NB4 (cell line): ENCODE measurements around the gene TLN1.

Experiments
- DNase-seq: peaks from one replicate; pipeline ENCODE4 v3.0.0; 2010; ENCODE audit warnings: low read depth
- H3K4me3 ChIP-seq: one replicate; pipeline ENCODE4 v1.5.1; 2011; ENCODE audit warnings: mild to moderate bottlenecking, low read depth, low read length, moderate library complexity
- MAX ChIP-seq: IDR thresholded peaks from 2 replicates; pipeline ENCODE4 v1.6.1; 2011; ENCODE audit warnings: low read depth, low read length
- MYC ChIP-seq: IDR thresholded peaks from 2 replicates; pipeline ENCODE4 v1.6.1; 2011; ENCODE audit warnings: low read depth, low read length
- POLR2A ChIP-seq: IDR thresholded peaks from 2 replicates; pipeline ENCODE4 v1.6.1; 2011; ENCODE audit warnings: mild to moderate bottlenecking; ENCODE audit not compliant: insufficient read length; ENCODE audit errors: extremely low read depth
- TF ChIP-seq, protein P1 (sequence below): IDR thresholded peaks from one replicate; pipeline ENCODE4 v1.5.1; 2012; ENCODE audit warnings: low read depth, low read length

Gene TLN1

DNA sequence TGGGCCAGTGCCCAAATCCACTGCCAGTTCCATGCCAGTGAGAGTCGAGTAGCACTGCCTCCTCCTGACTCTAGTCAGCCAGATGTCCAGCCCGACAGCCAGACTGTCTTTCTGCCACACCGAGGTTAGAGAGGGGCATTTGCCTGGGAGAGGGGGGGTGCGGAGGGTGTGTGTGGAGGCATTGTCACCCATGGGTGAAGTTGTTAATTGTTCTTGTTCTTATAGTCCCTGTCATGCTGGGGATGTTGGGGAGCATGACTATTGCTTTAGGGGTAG is 18.2 kb upstream of the TLN1 start:
- TF ChIP-seq POLR2A: no peak
- TF ChIP-seq, protein P1, sequence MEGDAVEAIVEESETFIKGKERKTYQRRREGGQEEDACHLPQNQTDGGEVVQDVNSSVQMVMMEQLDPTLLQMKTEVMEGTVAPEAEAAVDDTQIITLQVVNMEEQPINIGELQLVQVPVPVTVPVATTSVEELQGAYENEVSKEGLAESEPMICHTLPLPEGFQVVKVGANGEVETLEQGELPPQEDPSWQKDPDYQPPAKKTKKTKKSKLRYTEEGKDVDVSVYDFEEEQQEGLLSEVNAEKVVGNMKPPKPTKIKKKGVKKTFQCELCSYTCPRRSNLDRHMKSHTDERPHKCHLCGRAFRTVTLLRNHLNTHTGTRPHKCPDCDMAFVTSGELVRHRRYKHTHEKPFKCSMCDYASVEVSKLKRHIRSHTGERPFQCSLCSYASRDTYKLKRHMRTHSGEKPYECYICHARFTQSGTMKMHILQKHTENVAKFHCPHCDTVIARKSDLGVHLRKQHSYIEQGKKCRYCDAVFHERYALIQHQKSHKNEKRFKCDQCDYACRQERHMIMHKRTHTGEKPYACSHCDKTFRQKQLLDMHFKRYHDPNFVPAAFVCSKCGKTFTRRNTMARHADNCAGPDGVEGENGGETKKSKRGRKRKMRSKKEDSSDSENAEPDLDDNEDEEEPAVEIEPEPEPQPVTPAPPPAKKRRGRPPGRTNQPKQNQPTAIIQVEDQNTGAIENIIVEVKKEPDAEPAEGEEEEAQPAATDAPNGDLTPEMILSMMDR: no peak
- no peak for TF ChIP-seq MAX
- DNase-seq: no peak
- no peak overlapping the region for H3K4me3 ChIP-seq

GRCh38 chr9:35749515-35750255 is 17.7 kb upstream of the TLN1 start:
- H3K4me3 ChIP-seq: peak overlapping the region; percentile 65
- TF ChIP-seq POLR2A (no peak), MAX (no peak)
- TF ChIP-seq, protein P1: no peak
- no peak for DNase-seq

DNA sequence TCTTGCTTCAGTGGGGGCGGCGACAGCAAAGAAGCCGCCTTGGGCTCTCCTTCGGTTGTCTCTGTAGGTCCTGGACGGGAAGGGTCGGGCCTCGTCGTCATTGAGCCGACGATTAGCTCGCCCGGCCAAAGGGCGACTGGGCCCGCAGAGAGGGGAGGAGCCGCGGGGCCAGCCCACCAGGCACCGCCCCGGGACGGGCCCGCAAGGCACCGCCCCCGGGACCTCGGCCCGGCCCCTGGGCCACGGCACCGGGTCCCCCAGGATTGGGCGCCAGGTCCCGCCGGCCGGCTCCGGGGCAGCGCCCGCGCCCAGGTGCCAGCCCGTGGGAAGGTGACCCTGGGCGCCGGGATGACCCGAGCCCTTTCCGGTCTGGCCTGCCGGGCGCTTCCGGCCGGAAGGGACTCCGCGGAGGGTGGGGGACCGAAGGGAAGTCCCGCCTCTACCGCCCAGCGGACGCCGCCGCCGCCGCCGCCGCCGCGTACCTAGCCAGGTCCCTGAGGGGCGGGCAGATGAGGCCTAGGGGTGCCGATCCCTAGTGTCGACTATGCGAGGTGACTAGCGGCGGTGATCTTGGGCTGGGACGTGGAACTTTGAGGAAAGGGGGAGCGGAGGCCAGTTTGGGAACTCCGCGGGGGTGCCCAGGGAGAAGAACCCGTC is 17.0 kb upstream of the TLN1 start, which contains the start of the genes GBA2 and RGP1:
Gene GBA2, minus strand, starts transcription at position 371 of the 657 bp plus-strand sequence. CDS start 524 bp downstream, outside the sequence.
Gene RGP1, plus strand, starts transcription at position 430 of the 657 bp plus-strand sequence. CDS start 469 bp downstream, outside the sequence.
- DNase-seq: peak; percentile 75
- peak within 1 kb of the TSS; percentile 84 for H3K4me3 ChIP-seq
- TF ChIP-seq POLR2A (peak; percentile 41), MAX (no peak)
- TF ChIP-seq, protein P1: no peak

DNA sequence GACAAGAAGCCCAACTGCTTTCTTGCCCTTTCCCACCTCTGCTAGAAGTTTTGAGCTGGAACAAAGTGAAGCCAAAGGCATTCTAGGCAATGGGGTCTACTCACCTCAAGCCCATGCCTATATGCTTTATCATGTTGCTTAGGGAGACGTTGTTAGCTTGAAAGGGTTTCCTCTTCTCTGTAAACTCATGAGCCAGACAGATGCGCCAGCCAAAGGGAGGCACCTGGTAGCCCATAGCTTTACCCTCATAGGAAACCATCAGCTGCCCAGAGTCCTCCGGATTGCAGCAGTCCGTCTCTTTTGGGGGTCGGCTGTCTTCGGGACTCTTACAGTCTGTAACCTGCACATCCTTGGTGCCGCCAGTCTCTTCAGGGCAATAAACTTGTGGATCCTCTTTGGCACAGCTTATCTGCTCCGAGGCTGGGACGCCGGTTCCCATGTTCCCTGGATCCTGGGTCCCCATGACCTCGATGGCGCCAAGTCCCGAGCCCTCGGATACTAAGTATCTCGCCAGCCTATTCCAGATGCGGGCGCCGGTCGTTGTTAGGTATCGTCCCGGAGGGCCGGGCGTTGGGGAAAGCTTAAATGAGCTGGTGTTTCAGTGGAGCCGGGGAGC is 16.4 kb upstream of the TLN1 start:
- TF ChIP-seq MYC: no peak
- TF ChIP-seq, protein P1: no peak
- TF ChIP-seq POLR2A: no peak
- DNase-seq: no peak
- H3K4me3 ChIP-seq: peak overlapping the region; percentile 84

GRCh38 chr9:35746583-35746982 is 14.6 kb upstream of the TLN1 start:
- peak overlapping the region; percentile 84 for H3K4me3 ChIP-seq
- no peak for DNase-seq
- TF ChIP-seq, protein P1: no peak
- TF ChIP-seq MAX (no peak), POLR2A (no peak), MYC (no peak)
